Type B pancreatic cell (in vitro differentiated cells): ENCODE results near the gene SLC39A13. TPM values are rescaled to one million over a fixed set of nuclear protein-coding genes. Genes with fewer than 3 reads are reported as not detected.

Experiments
- DNase-seq: peaks from one replicate; pipeline ENCODE4 v3.0.0; 2021; ENCODE audit warnings: mixed read lengths; ENCODE audit not compliant: unreplicated experiment; ENCODE audit errors: extremely low spot score
- H3K27ac Mint-ChIP-seq: 2 replicates; pipeline ENCODE4 v1.8.0; 2021; ENCODE audit warnings: mild to moderate bottlenecking, mixed read lengths
- H3K27me3 Mint-ChIP-seq: 2 replicates; pipeline ENCODE4 v1.8.0; 2021; ENCODE audit warnings: mixed read lengths
- H3K36me3 Mint-ChIP-seq: 2 replicates; pipeline ENCODE4 v1.8.0; 2021; ENCODE audit warnings: mixed read lengths
- H3K4me1 Mint-ChIP-seq: one replicate; pipeline ENCODE4 v1.8.0; 2021; ENCODE audit warnings: mixed read lengths; ENCODE audit not compliant: unreplicated experiment
- H3K4me3 Mint-ChIP-seq: 2 replicates; pipeline ENCODE4 v1.8.0; 2021; ENCODE audit warnings: mild to moderate bottlenecking, mixed read lengths
- H3K9me3 Mint-ChIP-seq: 2 replicates; pipeline ENCODE4 v1.8.0; 2021; ENCODE audit warnings: mixed read lengths
- CTCF ChIP-seq: fragments of 200-600 bp; sonication (generic); conservative IDR thresholded peaks from 2 replicates; pipeline ENCODE4 v1.5.0; 2021; ENCODE audit warnings: antibody characterized with exemption, mild to moderate bottlenecking
- total RNA-seq: library from RNA; stranded (reverse); gene quantifications from 2 replicates; pipeline ENCODE4 v1.2.1, GENCODE V29; 2021; ENCODE audit warnings: low replicate concordance

Gene SLC39A13
- total RNA-seq, 1 donor from 2014 or later: 44.8 TPM

GRCh38 chr11:47411884-47412746 is 3.7 kb downstream of the SLC39A13 start:
- no peak for DNase-seq
- TF ChIP-seq CTCF: peak; percentile 84
- no peaks in the 10 kb centered on the region for H3K9me3 Mint-ChIP-seq
- no peak overlapping the region for H3K27ac Mint-ChIP-seq
- no peak overlapping the region for H3K4me3 Mint-ChIP-seq
- peaks cover under 1% of the 10 kb centered on the region for H3K4me1 Mint-ChIP-seq
- H3K27me3 Mint-ChIP-seq: no peaks in the 10 kb centered on the region
- H3K36me3 Mint-ChIP-seq: peaks cover 6% of the 10 kb centered on the region

- no peaks in the 10 kb centered on the region for H3K9me3 Mint-ChIP-seq
- DNase-seq: no peak
- H3K4me1 Mint-ChIP-seq: no peaks in the 10 kb centered on the region
- TF ChIP-seq CTCF: no peak
- H3K27ac Mint-ChIP-seq: no peak overlapping the region
- no peak overlapping the region for H3K4me3 Mint-ChIP-seq
- H3K36me3 Mint-ChIP-seq: peaks cover 6% of the 10 kb centered on the region
- H3K27me3 Mint-ChIP-seq: no peaks in the 10 kb centered on the region
Measured at GRCh38 chr11:47413351-47413750, 5.0 kb downstream of the SLC39A13 start.

GRCh38 chr11:47413908-47414684 is 5.7 kb downstream of the SLC39A13 start:
- Mint-ChIP-seq H3K4me1 (no peaks in the 10 kb centered on the region), H3K27me3 (no peaks in the 10 kb centered on the region), H3K36me3 (peaks cover 8% of the 10 kb centered on the region), H3K27ac (peak overlapping the region; percentile 53), H3K9me3 (no peaks in the 10 kb centered on the region), H3K4me3 (no peak overlapping the region)
- DNase-seq: no peak
- TF ChIP-seq CTCF: no peak

- Mint-ChIP-seq H3K27me3 (no peaks in the 10 kb centered on the region), H3K9me3 (no peaks in the 10 kb centered on the region), H3K36me3 (peaks cover 10% of the 10 kb centered on the region), H3K27ac (no peak overlapping the region), H3K4me1 (no peaks in the 10 kb centered on the region), H3K4me3 (no peak overlapping the region)
- TF ChIP-seq CTCF: no peak
- DNase-seq: no peak
Measured at GRCh38 chr11:47414685-47415070, 6.3 kb downstream of the SLC39A13 start.

GRCh38 chr11:47415091-47415854 is 6.9 kb downstream of the SLC39A13 start:
- H3K27me3 Mint-ChIP-seq: no peaks in the 10 kb centered on the region
- DNase-seq: no peak
- H3K4me1 Mint-ChIP-seq: no peaks in the 10 kb centered on the region
- H3K36me3 Mint-ChIP-seq: peaks cover 16% of the 10 kb centered on the region
- TF ChIP-seq CTCF: no peak
- no peak overlapping the region for H3K4me3 Mint-ChIP-seq
- no peak overlapping the region for H3K27ac Mint-ChIP-seq
- H3K9me3 Mint-ChIP-seq: no peaks in the 10 kb centered on the region
